ENCODE results near the gene JARID2.

Gene JARID2

DNA sequence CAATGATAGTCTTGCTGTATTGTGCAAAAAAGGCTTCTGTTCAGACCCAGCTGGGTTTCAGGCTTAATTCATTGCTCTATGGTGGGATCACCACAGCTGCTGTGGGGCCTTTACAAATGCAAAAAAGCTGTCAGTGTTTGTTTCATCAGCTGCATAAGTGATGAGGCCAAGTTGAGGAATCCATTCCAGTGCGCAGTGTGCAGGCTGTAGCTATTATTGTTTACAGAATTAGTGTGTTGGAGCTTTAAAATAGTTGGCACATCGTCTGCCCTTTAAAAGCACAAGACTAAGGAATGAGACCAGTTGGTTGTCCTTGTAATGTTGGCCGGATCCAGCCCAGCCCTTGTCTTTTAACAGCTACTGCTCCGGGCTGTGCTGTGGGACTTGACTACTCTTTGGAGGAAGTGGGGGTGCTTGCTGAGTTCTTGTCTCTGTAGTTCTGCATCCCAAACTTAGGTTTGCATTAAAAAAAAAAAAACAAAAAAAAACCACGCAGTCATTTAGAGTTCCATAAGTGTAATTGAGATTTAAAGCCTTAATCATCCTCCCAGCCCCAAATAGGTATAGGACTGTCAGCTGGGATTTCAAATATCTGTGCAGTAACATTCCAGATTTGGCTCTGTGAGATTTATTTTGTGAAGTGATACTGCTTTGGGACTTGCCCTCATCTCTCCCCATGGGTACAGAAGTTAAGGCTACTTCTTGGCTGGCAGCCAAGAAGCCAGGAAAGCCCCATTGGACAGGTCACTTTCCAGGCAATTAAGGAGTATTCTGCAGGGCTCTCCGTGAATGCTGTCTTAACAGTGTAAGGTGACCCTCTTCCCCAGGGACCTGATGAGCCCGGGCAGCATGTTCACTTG, 19.3 kb downstream of the JARID2 start:
- H3K9me3 ChIP-seq (ENCODE audit: severe bottlenecking) = no peaks in the 10 kb centered on the region
- no peak for ATAC-seq (ENCODE audit: low read depth)
- TF ChIP-seq, protein P1, sequence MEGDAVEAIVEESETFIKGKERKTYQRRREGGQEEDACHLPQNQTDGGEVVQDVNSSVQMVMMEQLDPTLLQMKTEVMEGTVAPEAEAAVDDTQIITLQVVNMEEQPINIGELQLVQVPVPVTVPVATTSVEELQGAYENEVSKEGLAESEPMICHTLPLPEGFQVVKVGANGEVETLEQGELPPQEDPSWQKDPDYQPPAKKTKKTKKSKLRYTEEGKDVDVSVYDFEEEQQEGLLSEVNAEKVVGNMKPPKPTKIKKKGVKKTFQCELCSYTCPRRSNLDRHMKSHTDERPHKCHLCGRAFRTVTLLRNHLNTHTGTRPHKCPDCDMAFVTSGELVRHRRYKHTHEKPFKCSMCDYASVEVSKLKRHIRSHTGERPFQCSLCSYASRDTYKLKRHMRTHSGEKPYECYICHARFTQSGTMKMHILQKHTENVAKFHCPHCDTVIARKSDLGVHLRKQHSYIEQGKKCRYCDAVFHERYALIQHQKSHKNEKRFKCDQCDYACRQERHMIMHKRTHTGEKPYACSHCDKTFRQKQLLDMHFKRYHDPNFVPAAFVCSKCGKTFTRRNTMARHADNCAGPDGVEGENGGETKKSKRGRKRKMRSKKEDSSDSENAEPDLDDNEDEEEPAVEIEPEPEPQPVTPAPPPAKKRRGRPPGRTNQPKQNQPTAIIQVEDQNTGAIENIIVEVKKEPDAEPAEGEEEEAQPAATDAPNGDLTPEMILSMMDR (IDR thresholded peaks at IDR 0.05; ENCODE audit: poor library complexity, severe bottlenecking) = no peak
- H3K4me3 ChIP-seq (ENCODE audit: severe bottlenecking) = no peak overlapping the region
- H3K27ac ChIP-seq (ENCODE audit: poor library complexity, severe bottlenecking) = no peak overlapping the region
- peaks cover 3% of the 10 kb centered on the region for H3K4me1 ChIP-seq (ENCODE audit: insufficient read depth, poor library complexity, severe bottlenecking)
- H3K36me3 ChIP-seq (ENCODE audit: low read depth) = no peaks in the 10 kb centered on the region
- no peaks in the 10 kb centered on the region for H3K27me3 ChIP-seq (ENCODE audit: insufficient read depth, poor library complexity, severe bottlenecking)
- no peak for DNase-seq (ENCODE audit: low spot score)

DNA sequence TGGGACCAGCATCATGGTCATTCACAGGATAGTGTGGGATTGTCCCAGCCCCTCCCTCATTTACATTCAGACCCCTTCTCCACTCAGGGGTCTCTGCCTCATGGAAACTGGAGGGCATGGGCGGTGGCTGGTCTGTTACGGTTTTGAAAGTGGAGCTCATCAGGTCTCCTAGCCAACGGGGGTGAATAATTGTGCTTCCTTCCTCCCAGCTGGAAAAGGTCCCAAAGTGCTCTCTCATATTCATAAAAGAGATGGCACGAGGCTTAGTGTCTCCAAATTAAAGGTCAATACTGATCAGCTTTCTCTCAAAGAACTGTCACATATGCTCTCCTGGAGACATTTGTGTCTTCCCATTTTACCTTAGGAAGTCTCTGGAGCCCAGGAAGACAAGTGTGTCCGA, 19.9 kb downstream of the JARID2 start:
- no peaks in the 10 kb centered on the region for H3K27me3 ChIP-seq (ENCODE audit: insufficient read depth, poor library complexity, severe bottlenecking)
- no peak overlapping the region for H3K27ac ChIP-seq (ENCODE audit: poor library complexity, severe bottlenecking)
- no peaks in the 10 kb centered on the region for H3K9me3 ChIP-seq (ENCODE audit: severe bottlenecking)
- no peak overlapping the region for H3K4me3 ChIP-seq (ENCODE audit: severe bottlenecking)
- H3K4me1 ChIP-seq (ENCODE audit: insufficient read depth, poor library complexity, severe bottlenecking) = no peaks in the 10 kb centered on the region
- DNase-seq (ENCODE audit: low spot score) (no peak), ATAC-seq (ENCODE audit: low read depth) (no peak)
- H3K36me3 ChIP-seq (ENCODE audit: low read depth) = no peaks in the 10 kb centered on the region
- TF ChIP-seq, protein P1 (IDR thresholded peaks at IDR 0.05; ENCODE audit: poor library complexity, severe bottlenecking) = no peak

DNA sequence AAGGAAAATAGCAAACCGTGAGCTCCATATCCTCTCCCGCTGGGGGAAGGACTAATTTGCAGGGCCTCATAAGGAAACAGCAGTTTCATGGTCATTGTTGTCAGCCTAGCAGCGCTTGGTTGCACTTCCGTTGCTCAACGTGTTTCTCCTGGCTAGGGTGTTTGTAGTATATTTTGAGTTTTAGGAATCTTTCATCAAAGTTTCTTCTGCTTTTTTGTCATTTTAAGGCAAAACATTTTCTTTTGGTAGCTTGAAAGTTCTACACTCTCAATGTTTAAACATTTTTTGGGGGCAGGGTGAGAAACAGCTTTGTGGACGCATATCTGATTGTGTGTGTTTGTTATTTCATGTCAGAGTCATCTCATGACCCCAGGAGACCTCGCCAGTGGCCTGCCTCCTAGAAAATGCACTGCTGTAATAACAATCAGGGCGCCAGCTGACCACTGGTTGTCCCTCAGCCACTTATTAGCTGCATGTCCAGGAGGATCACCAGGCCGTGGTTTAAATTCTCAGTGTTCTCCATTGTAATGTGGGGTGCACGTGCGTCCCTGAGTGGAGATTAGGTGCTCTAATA, 20.6 kb downstream of the JARID2 start:
- Histone ChIP-seq H3K36me3 (ENCODE audit: low read depth) (no peaks in the 10 kb centered on the region), H3K27me3 (ENCODE audit: insufficient read depth, poor library complexity, severe bottlenecking) (no peaks in the 10 kb centered on the region), H3K9me3 (ENCODE audit: severe bottlenecking) (no peaks in the 10 kb centered on the region), H3K27ac (ENCODE audit: poor library complexity, severe bottlenecking) (no peak overlapping the region), H3K4me3 (ENCODE audit: severe bottlenecking) (no peak overlapping the region), H3K4me1 (ENCODE audit: insufficient read depth, poor library complexity, severe bottlenecking) (no peaks in the 10 kb centered on the region)
- DNase-seq (ENCODE audit: low spot score) (no peak), ATAC-seq (ENCODE audit: low read depth) (no peak)
- TF ChIP-seq, protein P1 (IDR thresholded peaks at IDR 0.05; ENCODE audit: poor library complexity, severe bottlenecking) = no peak

DNA sequence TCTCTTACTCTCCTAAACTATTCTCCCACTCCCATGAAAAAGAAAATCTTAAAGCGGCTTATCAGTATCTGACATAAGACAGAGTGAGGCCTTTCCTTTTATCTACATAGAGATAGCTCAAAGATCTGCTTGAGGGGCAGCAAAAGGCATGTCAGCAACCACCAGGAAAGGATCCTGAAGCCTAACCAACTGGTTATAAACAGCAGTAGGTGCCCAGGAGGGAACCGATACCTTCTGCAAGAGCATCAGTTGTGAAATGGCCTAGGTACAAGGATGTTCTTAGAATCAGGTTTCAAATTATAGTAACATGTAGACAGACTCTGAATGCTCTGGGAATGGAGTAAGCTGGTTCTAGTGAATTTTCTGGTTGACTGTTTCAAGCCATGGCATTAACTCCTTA, 21.4 kb downstream of the JARID2 start:
- TF ChIP-seq, protein P1 (IDR thresholded peaks at IDR 0.05; ENCODE audit: poor library complexity, severe bottlenecking) = no peak
- ATAC-seq (ENCODE audit: low read depth) = no peak
- no peak for DNase-seq (ENCODE audit: low spot score)
- Histone ChIP-seq H3K27me3 (ENCODE audit: insufficient read depth, poor library complexity, severe bottlenecking) (no peaks in the 10 kb centered on the region), H3K9me3 (ENCODE audit: severe bottlenecking) (no peaks in the 10 kb centered on the region), H3K27ac (ENCODE audit: poor library complexity, severe bottlenecking) (no peak overlapping the region), H3K36me3 (ENCODE audit: low read depth) (no peaks in the 10 kb centered on the region), H3K4me3 (ENCODE audit: severe bottlenecking) (no peak overlapping the region), H3K4me1 (ENCODE audit: insufficient read depth, poor library complexity, severe bottlenecking) (no peaks in the 10 kb centered on the region)
